Esophagus muscularis mucosa (tissue), 4 donors: ENCODE results near the gene ARHGEF2. TPM values are rescaled to one million over a fixed set of nuclear protein-coding genes. Genes with fewer than 3 reads are reported as not detected.

Source experiments
- DNase-seq: peaks from one replicate; pipeline ENCODE4 v3.0.0-alpha.2; 2017; ENCODE audit errors: extremely low spot score
- H3K27ac ChIP-seq, 4 donors: fragments of 200-600 bp; sonication (generic); replicated peaks in 1 of 4; 1 replicate in 3 of 4; 2 replicates in 1 of 4; pipeline ENCODE4 v1.5.1; 2016 to 2019; ENCODE audit warnings: mild to moderate bottlenecking in 1 of 4
- H3K27me3 ChIP-seq, 4 donors: fragments of 200-600 bp; sonication (generic); one replicate each; pipeline versions ENCODE4 v1.5.1 to v1.6.0; 2016 to 2019
- H3K36me3 ChIP-seq, 4 donors: fragments of 200-600 bp; sonication (generic); one replicate each; pipeline ENCODE4 v1.5.1; 2016 to 2019
- H3K4me1 ChIP-seq, 4 donors: fragments of 200-600 bp; sonication (generic); one replicate each; pipeline ENCODE4 v1.5.1; 2016 to 2019
- H3K4me3 ChIP-seq, 4 donors: fragments of 200-600 bp; sonication (generic); 1 replicate in 2 of 4; 2 replicates in 2 of 4; pipeline ENCODE4 v1.5.1; 2016 to 2019; ENCODE audit warnings: mild to moderate bottlenecking in 4 of 4, moderate library complexity in 1 of 4
- H3K9me3 ChIP-seq, 4 donors: fragments of 200-600 bp; sonication (generic); 1 replicate in 3 of 4; 2 replicates in 1 of 4; pipeline ENCODE4 v1.5.1; 2016 to 2019
- CTCF ChIP-seq, 3 experiments: fragments of 200-600 bp in 2 of 3; fragments of 450-650 bp in 1 of 3; sonication (generic) in 2 of 3; IDR thresholded peaks; one replicate each; pipeline ENCODE4 v1.5.1; 2017 to 2019; ENCODE audit warnings: antibody characterized with exemption in 3 of 3, mild to moderate bottlenecking in 2 of 3, moderate library complexity in 1 of 3
- EP300 ChIP-seq: sonication (generic); formaldehyde crosslinking; IDR thresholded peaks from one replicate; pipeline ENCODE4 v1.6.1; 2017; ENCODE audit warnings: antibody characterized with exemption
- POLR2A ChIP-seq: fragments of 450-650 bp; IDR thresholded peaks from one replicate; pipeline ENCODE4 v1.6.1; 2017; ENCODE audit warnings: antibody characterized with exemption, moderate library complexity, mild to moderate bottlenecking, low read depth
- POLR2AphosphoS5 ChIP-seq, 2 donors: sonication (generic); formaldehyde crosslinking; IDR thresholded peaks; one replicate each; pipeline ENCODE4 v1.6.1; 2017; ENCODE audit warnings: antibody characterized with exemption in 2 of 2
- WGBS: methylation state at CpG from one replicate; pipeline ENCODE4 v1.1.5; 2018; 5-methylcytosine and 5-hydroxymethylcytosine counted together
- intact Hi-C: fragments of 100-400 bp; cut with DNase I; formaldehyde crosslinking; loops from one replicate; pipeline ENCODE4 v1.15.1; 2023
- total RNA-seq, 4 donors: library from RNA; depleted of rRNA; stranded (reverse); fragments of >200 nt; gene quantifications; one replicate each; pipeline versions ENCODE4 v1.1.0 to v1.2.1, GENCODE V29; 2016

Gene ARHGEF2
- total RNA-seq, 4 donors from 2014 or later = 54.0 to 130 (median 91.8) TPM

GRCh38 chr1:155976062-155976912 lies 2.1 kb downstream of the ARHGEF2 start:
- peak overlapping the region; percentile 84 to 90 (median 87) for H3K4me3 ChIP-seq
- DNase-seq = no peak
- H3K36me3 ChIP-seq = peaks cover 0 to 16% (median 2%) of the 10 kb centered on the region in 4 donors
- intact Hi-C loops = no loop called here
- WGBS = 2% methylated on average over 14 of the region's 14 CpGs
- no peaks in the 10 kb centered on the region for H3K9me3 ChIP-seq
- H3K27ac ChIP-seq = peak overlapping the region; percentile 97
- TF ChIP-seq EP300 (no peak), POLR2A (no peak), POLR2AphosphoS5 (IDR thresholded peaks at IDR 0.05) (peak in 1 of 2 donors; percentile 60)
- peaks cover 79 to 91% (median 89%) of the 10 kb centered on the region in 4 donors for H3K4me1 ChIP-seq
- H3K27me3 ChIP-seq = no peaks in the 10 kb centered on the region

GRCh38 chr1:155975375-155976061 lies 2.8 kb downstream of the ARHGEF2 start:
- Histone ChIP-seq H3K27ac (peak overlapping the region; percentile 97), H3K4me1 (peaks cover 79 to 91% (median 89%) of the 10 kb centered on the region in 4 donors), H3K27me3 (no peaks in the 10 kb centered on the region), H3K9me3 (no peaks in the 10 kb centered on the region), H3K4me3 (peak overlapping the region; percentile 84 to 90 (median 87)), H3K36me3 (peaks cover 0 to 16% (median 2%) of the 10 kb centered on the region in 4 donors)
- no peak for DNase-seq
- TF ChIP-seq POLR2AphosphoS5 (IDR thresholded peaks at IDR 0.05) (no peak), CTCF (IDR thresholded peaks at IDR 0.05) (no peak), POLR2A (no peak), EP300 (no peak)
- intact Hi-C loops = no loop called here
- 14% methylated on average over 4 of the region's 4 CpGs for WGBS

- H3K4me1 ChIP-seq = peaks cover 79 to 91% (median 89%) of the 10 kb centered on the region in 4 donors
- no peak for DNase-seq
- H3K27ac ChIP-seq = peak overlapping the region; percentile 97
- H3K4me3 ChIP-seq = peak overlapping the region; percentile 84 to 90 (median 87)
- intact Hi-C loops = no loop called here
- TF ChIP-seq POLR2A (no peak), POLR2AphosphoS5 (IDR thresholded peaks at IDR 0.05) (peak in 1 of 2 donors; percentile 12), EP300 (no peak), CTCF (IDR thresholded peaks at IDR 0.05) (no peak)
- H3K27me3 ChIP-seq = no peaks in the 10 kb centered on the region
- no peaks in the 10 kb centered on the region for H3K9me3 ChIP-seq
- WGBS = 23% methylated on average over 12 of the region's 13 CpGs
- peaks cover 0 to 17% (median 4%) of the 10 kb centered on the region in 4 donors for H3K36me3 ChIP-seq
These were observed 3.9 kb downstream of the ARHGEF2 start for GRCh38 chr1:155974208-155975115.

- no peak for DNase-seq
- H3K4me1 ChIP-seq = peaks cover 79 to 91% (median 89%) of the 10 kb centered on the region in 4 donors
- WGBS = 46% methylated on average over 3 of the region's 3 CpGs
- intact Hi-C loops = no loop called here
- TF ChIP-seq CTCF (IDR thresholded peaks at IDR 0.05) (no peak), POLR2AphosphoS5 (IDR thresholded peaks at IDR 0.05) (peak; percentile 24 to 25), POLR2A (no peak)
- H3K9me3 ChIP-seq = no peaks in the 10 kb centered on the region
- peak overlapping the region; percentile 97 for H3K27ac ChIP-seq
- no peaks in the 10 kb centered on the region for H3K27me3 ChIP-seq
- no peak overlapping the region for H3K4me3 ChIP-seq
- peaks cover 0 to 25% (median 10%) of the 10 kb centered on the region in 4 donors for H3K36me3 ChIP-seq
These were observed 4.6 kb downstream of the ARHGEF2 start for GRCh38 chr1:155973723-155974122.
